ENCODE data around the gene NCF4.

NCF4 gene

DNA sequence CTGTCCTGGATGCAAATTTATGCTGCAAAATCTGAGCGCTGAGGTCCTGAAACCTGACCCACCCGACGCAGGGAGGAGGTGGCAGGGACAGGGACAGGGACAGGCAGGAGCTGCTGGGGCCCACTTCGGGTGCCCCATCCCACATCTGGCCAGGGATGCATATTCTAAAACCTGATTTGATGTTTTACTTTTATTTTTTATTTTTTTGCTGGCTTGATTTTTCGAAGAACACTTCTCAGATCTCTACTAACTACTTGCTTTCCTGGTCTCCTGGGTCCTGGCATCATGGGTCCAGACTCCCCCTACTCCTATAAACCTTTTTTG is 43.3 kb upstream of the NCF4 start:
- H3K4me3 ChIP-seq (ENCODE audit: low read length), result no peak overlapping the region
- TF ChIP-seq, protein P1, sequence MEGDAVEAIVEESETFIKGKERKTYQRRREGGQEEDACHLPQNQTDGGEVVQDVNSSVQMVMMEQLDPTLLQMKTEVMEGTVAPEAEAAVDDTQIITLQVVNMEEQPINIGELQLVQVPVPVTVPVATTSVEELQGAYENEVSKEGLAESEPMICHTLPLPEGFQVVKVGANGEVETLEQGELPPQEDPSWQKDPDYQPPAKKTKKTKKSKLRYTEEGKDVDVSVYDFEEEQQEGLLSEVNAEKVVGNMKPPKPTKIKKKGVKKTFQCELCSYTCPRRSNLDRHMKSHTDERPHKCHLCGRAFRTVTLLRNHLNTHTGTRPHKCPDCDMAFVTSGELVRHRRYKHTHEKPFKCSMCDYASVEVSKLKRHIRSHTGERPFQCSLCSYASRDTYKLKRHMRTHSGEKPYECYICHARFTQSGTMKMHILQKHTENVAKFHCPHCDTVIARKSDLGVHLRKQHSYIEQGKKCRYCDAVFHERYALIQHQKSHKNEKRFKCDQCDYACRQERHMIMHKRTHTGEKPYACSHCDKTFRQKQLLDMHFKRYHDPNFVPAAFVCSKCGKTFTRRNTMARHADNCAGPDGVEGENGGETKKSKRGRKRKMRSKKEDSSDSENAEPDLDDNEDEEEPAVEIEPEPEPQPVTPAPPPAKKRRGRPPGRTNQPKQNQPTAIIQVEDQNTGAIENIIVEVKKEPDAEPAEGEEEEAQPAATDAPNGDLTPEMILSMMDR (conservative IDR thresholded peaks at IDR 0.05; ENCODE audit: low read depth, low read length), result no peak
- DNase-seq (ENCODE audit: low read depth), result no peak

DNA sequence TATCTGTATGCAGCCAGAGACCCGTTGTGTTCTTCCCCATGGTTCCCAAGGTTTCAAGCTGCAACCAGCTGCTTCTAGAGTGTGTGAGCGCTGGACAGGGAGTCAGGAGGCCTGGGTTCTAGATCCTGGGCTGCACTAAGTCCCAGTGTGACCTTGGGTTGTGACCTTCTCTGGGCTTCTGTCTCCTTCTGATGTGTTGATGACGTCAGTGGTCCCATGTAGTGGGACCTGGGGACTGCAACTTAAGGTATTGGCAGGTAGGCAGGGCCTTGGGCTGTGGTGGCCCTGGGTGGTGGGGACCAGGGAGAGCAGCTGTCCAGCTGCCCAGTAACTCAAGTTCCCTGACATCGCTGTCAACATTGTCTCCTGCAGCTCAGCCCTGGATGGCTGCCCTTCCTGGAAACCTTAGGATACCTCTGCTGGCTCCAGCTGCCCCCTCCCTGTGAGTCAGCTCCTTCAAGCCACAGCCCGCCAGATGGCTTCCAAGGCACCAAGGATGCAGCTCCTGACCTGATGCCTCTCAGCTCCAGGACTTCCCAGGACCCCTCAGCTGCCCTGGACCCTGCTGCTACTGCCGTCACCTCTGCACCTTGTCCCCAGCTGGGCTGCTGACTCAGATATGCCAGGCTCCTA is 42.7 kb upstream of the NCF4 start:
- H3K4me3 ChIP-seq (ENCODE audit: low read length), result no peak overlapping the region
- DNase-seq (ENCODE audit: low read depth), result no peak
- TF ChIP-seq, protein P1 (conservative IDR thresholded peaks at IDR 0.05; ENCODE audit: low read depth, low read length), result no peak

DNA sequence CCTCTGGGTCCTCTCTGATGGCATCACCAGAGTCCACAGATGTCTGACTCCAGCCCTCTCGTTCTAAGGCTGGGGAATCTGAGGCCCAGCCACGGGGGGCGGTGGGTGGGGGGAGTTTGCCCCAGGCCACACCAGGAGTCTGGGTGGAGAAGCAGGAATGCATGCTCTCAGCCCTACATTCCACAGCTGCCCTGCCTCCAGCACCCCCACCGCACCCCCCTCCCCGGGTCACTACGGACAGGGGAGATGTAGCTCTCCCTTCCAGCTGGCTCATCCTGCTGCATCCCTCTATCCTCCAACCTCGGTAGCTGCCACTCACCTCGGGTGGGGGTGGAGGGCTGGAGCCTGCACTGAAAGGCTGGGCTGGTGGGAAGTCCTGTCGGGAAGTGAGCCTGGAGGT is 41.7 kb upstream of the NCF4 start:
- TF ChIP-seq, protein P1 (conservative IDR thresholded peaks at IDR 0.05; ENCODE audit: low read depth, low read length), result no peak
- no peak overlapping the region for H3K4me3 ChIP-seq (ENCODE audit: low read length)
- no peak for DNase-seq (ENCODE audit: low read depth)

DNA sequence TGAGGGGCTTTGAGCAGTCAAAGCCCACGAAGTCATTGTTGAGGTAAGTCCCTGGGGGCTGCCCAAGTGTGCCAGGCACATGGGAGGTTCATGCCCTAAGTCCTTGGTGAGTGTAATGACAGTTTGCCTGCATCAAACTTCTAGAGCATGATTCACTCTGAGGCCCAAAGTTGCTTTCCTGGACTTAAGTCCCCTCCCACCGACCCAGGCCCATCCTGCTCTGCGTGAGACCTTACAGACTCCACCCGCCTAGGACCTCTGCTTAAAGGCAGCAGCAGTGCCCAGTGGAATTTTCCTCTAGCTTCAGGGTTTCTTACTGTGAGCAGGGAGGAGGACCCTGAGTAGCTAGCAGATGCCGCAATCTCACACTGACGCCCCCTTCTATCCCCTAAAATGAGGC is 38.2 kb upstream of the NCF4 start:
- TF ChIP-seq, protein P1 (conservative IDR thresholded peaks at IDR 0.05; ENCODE audit: low read depth, low read length), result no peak
- H3K4me3 ChIP-seq (ENCODE audit: low read length), result no peak overlapping the region
- no peak for DNase-seq (ENCODE audit: low read depth)

DNA sequence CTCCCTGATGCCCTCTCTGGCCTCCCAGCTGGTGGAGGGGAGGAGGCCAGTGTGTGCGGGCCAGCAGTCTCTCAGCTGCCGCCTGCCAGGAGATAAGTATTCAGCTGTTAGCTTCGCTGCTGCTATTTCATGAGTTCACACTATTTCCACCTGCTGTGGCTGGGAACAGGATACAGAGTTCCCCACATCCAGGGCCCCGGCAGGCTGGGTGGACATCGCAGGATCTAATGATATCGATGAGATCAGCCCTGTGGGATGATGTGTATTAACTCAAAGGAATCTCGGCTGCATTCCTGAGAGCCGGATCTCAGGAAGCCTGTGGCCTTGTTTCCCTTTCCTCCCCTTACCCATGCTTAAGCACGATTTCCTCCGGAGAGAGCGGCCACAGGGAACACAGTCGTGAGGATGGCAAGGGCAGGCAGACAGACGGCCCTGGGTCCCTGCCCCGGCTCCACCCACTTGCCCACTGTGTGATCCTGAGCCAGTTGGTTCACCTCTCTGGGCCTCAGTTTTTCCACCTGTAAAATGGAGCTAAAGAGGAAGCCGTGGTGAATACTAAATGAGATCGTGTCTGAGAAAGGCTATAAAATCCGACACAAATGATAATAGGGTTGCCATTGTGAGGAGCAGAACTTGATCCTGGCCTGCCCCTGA is 37.5 kb upstream of the NCF4 start:
- TF ChIP-seq, protein P1 (conservative IDR thresholded peaks at IDR 0.05; ENCODE audit: low read depth, low read length), result no peak
- DNase-seq (ENCODE audit: low read depth), result no peak
- H3K4me3 ChIP-seq (ENCODE audit: low read length), result no peak overlapping the region

DNA sequence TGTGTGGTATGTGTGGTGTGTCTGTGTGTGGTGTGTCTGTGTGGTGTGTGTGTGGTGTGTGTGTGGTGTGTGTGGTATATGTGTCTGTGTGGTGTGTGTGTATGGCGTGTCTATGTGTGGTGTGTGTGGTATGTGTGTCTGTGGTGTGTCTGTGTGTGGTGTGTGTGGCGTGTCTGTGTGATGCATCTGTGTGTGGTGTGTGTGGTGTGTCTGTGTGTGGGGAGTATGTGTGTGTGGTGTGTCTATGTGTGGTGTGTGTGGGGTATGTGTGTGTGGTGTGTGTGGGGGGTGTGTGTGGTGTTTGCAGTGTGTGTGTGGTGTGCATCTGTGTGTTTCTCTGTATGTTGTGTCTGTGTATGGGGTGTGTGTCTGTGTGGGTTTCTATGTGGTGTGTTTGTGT is 36.2 kb upstream of the NCF4 start:
- TF ChIP-seq, protein P1 (conservative IDR thresholded peaks at IDR 0.05; ENCODE audit: low read depth, low read length), result no peak
- no peak for DNase-seq (ENCODE audit: low read depth)

DNA sequence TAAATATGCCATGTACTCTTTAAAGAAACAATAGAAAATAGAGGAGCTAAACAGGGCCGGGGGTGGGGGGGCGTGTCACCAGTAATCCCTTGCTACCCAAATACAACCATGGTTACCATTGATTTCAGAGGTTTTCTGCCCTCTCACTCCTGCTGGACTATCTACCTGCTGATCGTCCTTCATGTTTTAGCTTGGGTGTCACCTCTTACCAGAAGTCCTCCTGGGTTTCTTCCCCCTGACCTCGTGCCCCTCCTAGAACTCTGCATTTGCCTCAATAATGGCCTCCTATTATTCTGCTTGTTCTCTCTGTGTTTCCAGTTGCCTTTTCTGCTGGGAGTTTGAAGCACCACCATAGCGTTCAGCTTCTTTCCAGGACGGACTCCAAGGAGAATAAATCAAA is 34.5 kb upstream of the NCF4 start:
- no peak for DNase-seq (ENCODE audit: low read depth)
- no peak overlapping the region for H3K4me3 ChIP-seq (ENCODE audit: low read length)
- TF ChIP-seq, protein P1 (conservative IDR thresholded peaks at IDR 0.05; ENCODE audit: low read depth, low read length), result no peak

More for the DNA sequence above, 36.2 kb upstream of the NCF4 start:
- no peak overlapping the region for H3K4me3 ChIP-seq (ENCODE audit: low read length)
